Suppressor macrophage treated with lipopolysaccharide for 4 hours (primary cell): ENCODE measurements around the gene GRIN2A.

ENCODE experiments used
- DNase-seq: peaks from one replicate; pipeline ENCODE4 v3.0.0-alpha.2; 2020

GRIN2A gene

GRCh38 chr16:9955677-9956076 is 226.6 kb downstream of the GRIN2A start:
- no peak for DNase-seq

- no peak for DNase-seq
These were observed 228.2 kb downstream of the GRIN2A start for GRCh38 chr16:9953908-9954570.

GRCh38 chr16:9950658-9951057 is 231.6 kb downstream of the GRIN2A start:
- DNase-seq: no peak

GRCh38 chr16:9949396-9949795 is 232.8 kb downstream of the GRIN2A start:
- DNase-seq: no peak

GRCh38 chr16:9948933-9949332 is 233.3 kb downstream of the GRIN2A start:
- DNase-seq: no peak

GRCh38 chr16:9946022-9946720 is 236.1 kb downstream of the GRIN2A start:
- no peak for DNase-seq

- DNase-seq: no peak
These were observed 239.1 kb downstream of the GRIN2A start for GRCh38 chr16:9943121-9943520.

GRCh38 chr16:9941245-9941644 is 241.0 kb downstream of the GRIN2A start:
- DNase-seq: no peak

GRCh38 chr16:9934723-9935508 is 247.3 kb downstream of the GRIN2A start:
- DNase-seq: no peak

- no peak for DNase-seq
These were observed 249.1 kb downstream of the GRIN2A start for GRCh38 chr16:9932919-9933653.

GRCh38 chr16:9932000-9932399 is 250.2 kb downstream of the GRIN2A start:
- DNase-seq: no peak

- DNase-seq: no peak
These were observed 252.4 kb downstream of the GRIN2A start for GRCh38 chr16:9929836-9930235.

- DNase-seq: no peak
These were observed 252.9 kb downstream of the GRIN2A start for GRCh38 chr16:9929313-9929712.

- DNase-seq: no peak
These were observed 259.8 kb downstream of the GRIN2A start for GRCh38 chr16:9922441-9922840.

- no peak for DNase-seq
These were observed 260.2 kb downstream of the GRIN2A start for GRCh38 chr16:9921997-9922396.

GRCh38 chr16:9919460-9919859 is 262.8 kb downstream of the GRIN2A start:
- no peak for DNase-seq

- no peak for DNase-seq
These were observed 264.5 kb downstream of the GRIN2A start for GRCh38 chr16:9917691-9918090.

- no peak for DNase-seq
These were observed 268.5 kb downstream of the GRIN2A start for GRCh38 chr16:9913604-9914326.

- no peak for DNase-seq
These were observed 270.2 kb downstream of the GRIN2A start for GRCh38 chr16:9911989-9912388.

GRCh38 chr16:9911231-9911630 is 271.0 kb downstream of the GRIN2A start:
- no peak for DNase-seq

GRCh38 chr16:9909072-9909825 is 273.0 kb downstream of the GRIN2A start:
- DNase-seq: peak; percentile 1

- no peak for DNase-seq
These were observed 273.6 kb downstream of the GRIN2A start for GRCh38 chr16:9908613-9909012.
